ENCODE data around the gene FOLR1. TPM values are rescaled to one million over a fixed set of nuclear protein-coding genes. Genes with fewer than 3 reads are reported as not detected.

The FOLR1 gene
- total RNA-seq, 1 experiment from 2014 or later, result 93.4 TPM

GRCh38 chr11:72208281-72208680 is 16.3 kb downstream of the FOLR1 start:
- ChIA-PET POLR2A (no interaction called here), CTCF (interaction anchor here (0.6 to 1.0 kb wide), 3 partner anchors 15 to 95 kb away, joined by 3 to 7 read pairs (median 5); no protein-coding TSS in a partner anchor)
- H3K9me3 Mint-ChIP-seq (ENCODE audit: unreplicated experiment), result peaks cover 15% of the 10 kb centered on the region
- no peak overlapping the region for H3K4me3 ChIP-seq (ENCODE audit: low read depth, low read length)
- peaks cover 2% of the 10 kb centered on the region for H3K27me3 Mint-ChIP-seq (ENCODE audit: insufficient read depth, unreplicated experiment)
- TF ChIP-seq CTCF (IDR thresholded peaks at IDR 0.05; ENCODE audit: insufficient read depth in 1 of 2, low read depth in 1 of 2, low read length in 1 of 2, severe bottlenecking in 1 of 2, unreplicated experiment in 1 of 2), result no peak
- DNase-seq, result peak in 1 of 2 experiments; percentile 2
- intact Hi-C loops (cut with micrococcal nuclease; ENCODE audit: unreplicated experiment), result no loop called here
- H3K4me1 ChIP-seq, result no peaks in the 10 kb centered on the region
- BruUV-seq (replicated peaks), result no TSS peak
- H3K4me1 Mint-ChIP-seq (ENCODE audit: low read depth, unreplicated experiment), result no peaks in the 10 kb centered on the region
- no peak overlapping the region for H3K27ac Mint-ChIP-seq (ENCODE audit: unreplicated experiment)
- no peaks in the 10 kb centered on the region for H3K36me3 Mint-ChIP-seq (ENCODE audit: insufficient read depth, unreplicated experiment)
- no peaks in the 10 kb centered on the region for H3K27me3 ChIP-seq (replicated peaks; ENCODE audit: control insufficient read depth, insufficient read depth, low read length)
- no peaks in the 10 kb centered on the region for H3K36me3 ChIP-seq (ENCODE audit: control insufficient read depth, insufficient read depth, low read length)
- H3K4me3 Mint-ChIP-seq (ENCODE audit: unreplicated experiment), result no peak overlapping the region
- peaks cover 14% of the 10 kb centered on the region; the same call in 1 of the 2 replicates for H3K9me3 ChIP-seq

GRCh38 chr11:72209101-72209500 is 17.2 kb downstream of the FOLR1 start:
- no TSS peak for BruUV-seq (replicated peaks)
- H3K36me3 Mint-ChIP-seq (ENCODE audit: insufficient read depth, unreplicated experiment), result no peaks in the 10 kb centered on the region
- POLR2A ChIA-PET, result no interaction called here
- Histone ChIP-seq H3K27me3 (replicated peaks; ENCODE audit: control insufficient read depth, insufficient read depth, low read length) (no peaks in the 10 kb centered on the region), H3K4me1 (no peaks in the 10 kb centered on the region), H3K36me3 (ENCODE audit: control insufficient read depth, insufficient read depth, low read length) (no peaks in the 10 kb centered on the region), H3K4me3 (ENCODE audit: low read depth, low read length) (no peak overlapping the region), H3K9me3 (peaks cover 14% of the 10 kb centered on the region; the same call in 1 of the 2 replicates)
- intact Hi-C loops (cut with micrococcal nuclease; ENCODE audit: unreplicated experiment), result no loop called here
- CTCF ChIA-PET, result interaction anchor here (1.0 kb wide), 1 partner anchor 14 kb away, joined by 7 read pairs; no protein-coding TSS in a partner anchor
- H3K27me3 Mint-ChIP-seq (ENCODE audit: insufficient read depth, unreplicated experiment), result peaks cover 2% of the 10 kb centered on the region
- TF ChIP-seq CTCF (IDR thresholded peaks at IDR 0.05; ENCODE audit: insufficient read depth in 1 of 2, low read depth in 1 of 2, low read length in 1 of 2, severe bottlenecking in 1 of 2, unreplicated experiment in 1 of 2), result no peak
- DNase-seq, result peak in 1 of 2 experiments; percentile 23
- no peak overlapping the region for H3K4me3 Mint-ChIP-seq (ENCODE audit: unreplicated experiment)
- peaks cover 15% of the 10 kb centered on the region for H3K9me3 Mint-ChIP-seq (ENCODE audit: unreplicated experiment)
- H3K4me1 Mint-ChIP-seq (ENCODE audit: low read depth, unreplicated experiment), result no peaks in the 10 kb centered on the region
- H3K27ac Mint-ChIP-seq (ENCODE audit: unreplicated experiment), result no peak overlapping the region

- H3K4me1 ChIP-seq, result no peaks in the 10 kb centered on the region
- no peak within 1 kb of the TSS for H3K4me3 ChIP-seq (ENCODE audit: low read depth, low read length)
- no peaks in the 10 kb centered on the region for H3K36me3 ChIP-seq (ENCODE audit: control insufficient read depth, insufficient read depth, low read length)
- peaks cover 12% of the 10 kb centered on the region for H3K27me3 Mint-ChIP-seq (ENCODE audit: insufficient read depth, unreplicated experiment)
- intact Hi-C loops (cut with micrococcal nuclease; ENCODE audit: unreplicated experiment), result no loop called here
- H3K4me1 Mint-ChIP-seq (ENCODE audit: low read depth, unreplicated experiment), result no peaks in the 10 kb centered on the region
- BruUV-seq (replicated peaks), result no TSS peak
- no peak within 1 kb of the TSS for H3K4me3 Mint-ChIP-seq (ENCODE audit: unreplicated experiment)
- H3K27ac Mint-ChIP-seq (ENCODE audit: unreplicated experiment), result no peak within 1 kb of the TSS
- no peaks in the 10 kb centered on the region for H3K27me3 ChIP-seq (replicated peaks; ENCODE audit: control insufficient read depth, insufficient read depth, low read length)
- H3K9me3 ChIP-seq, result no peaks in the 10 kb centered on the region; the same call in 1 of the 2 replicates
- TF ChIP-seq CTCF (IDR thresholded peaks at IDR 0.05; ENCODE audit: insufficient read depth in 1 of 2, low read depth in 1 of 2, low read length in 1 of 2, severe bottlenecking in 1 of 2, unreplicated experiment in 1 of 2), result no peak
- peak in 1 of 2 experiments; percentile 18 for DNase-seq
- H3K36me3 Mint-ChIP-seq (ENCODE audit: insufficient read depth, unreplicated experiment), result no peaks in the 10 kb centered on the region
- H3K9me3 Mint-ChIP-seq (ENCODE audit: unreplicated experiment), result no peaks in the 10 kb centered on the region
- POLR2A ChIA-PET, result no interaction called here
- CTCF ChIA-PET, result interaction anchor here (0.6 kb wide), 1 partner anchor 129 kb away, joined by 4 read pairs; no protein-coding TSS in a partner anchor
These were observed 24.7 kb downstream of the FOLR1 start, which contains the start of gene FOLR2 for GRCh38 chr11:72216638-72217037. Gene FOLR2, plus strand, starts transcription at chr11:72216794. Its CDS starts 1,791 bp downstream, at chr11:72218585.
